Lower leg skin (tissue), 3 donors: ENCODE data around the gene HTR3E.

ENCODE experiments used
- POLR2A ChIP-seq, 2 donors: fragments of 450-650 bp; IDR thresholded peaks; one replicate each; pipeline ENCODE4 v1.6.1; 2016 to 2017; ENCODE audit warnings: antibody characterized with exemption in 2 of 2, mild to moderate bottlenecking in 1 of 2, moderate library complexity in 1 of 2
- TF ChIP-seq, protein P1 (sequence below), 3 donors: fragments of 450-650 bp; IDR thresholded peaks; one replicate each; pipeline ENCODE4 v1.5.1; 2016; ENCODE audit warnings: antibody characterized with exemption in 3 of 3, mild to moderate bottlenecking in 3 of 3, moderate library complexity in 2 of 3

- TF ChIP-seq, protein P1, sequence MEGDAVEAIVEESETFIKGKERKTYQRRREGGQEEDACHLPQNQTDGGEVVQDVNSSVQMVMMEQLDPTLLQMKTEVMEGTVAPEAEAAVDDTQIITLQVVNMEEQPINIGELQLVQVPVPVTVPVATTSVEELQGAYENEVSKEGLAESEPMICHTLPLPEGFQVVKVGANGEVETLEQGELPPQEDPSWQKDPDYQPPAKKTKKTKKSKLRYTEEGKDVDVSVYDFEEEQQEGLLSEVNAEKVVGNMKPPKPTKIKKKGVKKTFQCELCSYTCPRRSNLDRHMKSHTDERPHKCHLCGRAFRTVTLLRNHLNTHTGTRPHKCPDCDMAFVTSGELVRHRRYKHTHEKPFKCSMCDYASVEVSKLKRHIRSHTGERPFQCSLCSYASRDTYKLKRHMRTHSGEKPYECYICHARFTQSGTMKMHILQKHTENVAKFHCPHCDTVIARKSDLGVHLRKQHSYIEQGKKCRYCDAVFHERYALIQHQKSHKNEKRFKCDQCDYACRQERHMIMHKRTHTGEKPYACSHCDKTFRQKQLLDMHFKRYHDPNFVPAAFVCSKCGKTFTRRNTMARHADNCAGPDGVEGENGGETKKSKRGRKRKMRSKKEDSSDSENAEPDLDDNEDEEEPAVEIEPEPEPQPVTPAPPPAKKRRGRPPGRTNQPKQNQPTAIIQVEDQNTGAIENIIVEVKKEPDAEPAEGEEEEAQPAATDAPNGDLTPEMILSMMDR (IDR thresholded peaks at IDR 0.05), result no peak
- TF ChIP-seq POLR2A (IDR thresholded peaks at IDR 0.05), result no peak
Measured at GRCh38 chr3:184135911-184136260, 39.0 kb downstream of the HTR3E start.
